ENCODE results near the gene MTHFD1L. TPM values are rescaled to one million over a fixed set of nuclear protein-coding genes. Genes with fewer than 3 reads are reported as not detected.
"Not testable (repeated sequence)": the region's sequence is repeated elsewhere in the genome, so short reads cannot be mapped to it uniquely, and the experiment has no call there.

The MTHFD1L gene
- total and polyA plus RNA-seq, 9 of the 15 experiments (the other 6 are each of a cell fraction or from before 2014, with no cell fraction given): 20.9 to 128 (median 61.0) TPM

DNA sequence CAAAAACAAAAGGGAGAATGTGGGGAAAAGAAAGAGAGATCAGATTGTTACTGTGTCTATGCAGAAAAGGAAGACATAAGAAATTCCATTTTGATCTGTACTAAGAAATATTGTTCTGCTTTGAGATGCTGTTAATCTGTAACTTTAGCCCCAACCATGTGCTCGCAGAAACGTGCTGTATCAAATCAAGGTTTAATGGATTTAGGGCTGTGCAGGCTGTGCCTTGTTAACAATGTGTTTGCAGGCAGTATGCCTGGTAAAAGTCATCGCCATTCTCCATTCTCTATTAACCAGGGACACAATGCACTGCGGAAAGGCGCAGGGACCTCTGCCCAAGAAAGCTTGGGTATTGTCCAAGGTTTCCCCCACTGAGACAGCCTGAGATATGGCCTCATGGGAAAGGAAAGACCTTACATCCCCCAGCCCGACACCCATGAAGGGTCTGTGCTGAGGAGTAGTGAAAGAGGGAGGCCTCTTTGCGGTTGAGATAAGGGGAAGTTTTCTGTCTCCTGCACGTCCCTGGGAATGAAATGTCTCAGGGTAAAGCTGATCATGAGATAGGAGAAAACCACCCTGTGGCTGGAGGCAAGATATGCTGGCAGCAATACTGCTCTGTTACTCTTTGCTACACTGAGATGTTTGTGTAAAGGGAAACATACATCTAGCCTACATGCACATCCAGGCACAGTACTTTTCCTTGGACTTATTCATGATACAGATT lies 3.9 kb upstream of the MTHFD1L start (continued):
- TF ChIP-seq CBFA2T3 (IDR thresholded peaks at IDR 0.05) (peak; percentile 83), HDAC3 (IDR thresholded peaks at IDR 0.05; ENCODE audit: borderline replicate concordance, partially characterized antibody) (peak; percentile 49), MITF (IDR thresholded peaks at IDR 0.05) (peak; percentile 12; the same call in 1 of the 2 replicates), SMAD4 (CRISPR knock-in tag; conservative IDR thresholded peaks at IDR 0.05) (peak; percentile 86), TEAD4 (IDR thresholded peaks at IDR 0.05; ENCODE audit: low read length) (peak; percentile 65; the same call in 1 of the 2 replicates), KDM1A (IDR thresholded peaks at IDR 0.05) (peak; percentile 61 to 78; a peak in 3 of 4 replicates)
- TF ChIP-seq TEAD4 (CRISPR knock-in tag; IDR thresholded peaks at IDR 0.05; ENCODE audit: borderline replicate concordance): not testable (repeated sequence)

- Histone ChIP-seq H3K4me3 (no peak overlapping the region), H4K20me1 (replicated peaks; ENCODE audit: control insufficient read depth, insufficient read depth, low read length) (no peaks in the 10 kb centered on the region; the same call in 1 of the 2 replicates), H3K9me1 (ENCODE audit: control insufficient read depth, insufficient read depth, low read length) (peaks cover 3% of the 10 kb centered on the region), H3K9ac (ENCODE audit: insufficient read depth in 1 of 2, low read depth in 2 of 2, low read length in 2 of 2) (no peak overlapping the region), H3K4me2 (ENCODE audit: insufficient read depth, low read length) (no peak overlapping the region), H3K9me3 (replicated peaks; ENCODE audit: control insufficient read depth, insufficient read depth, low read depth, low read length) (no peaks in the 10 kb centered on the region; the same call in 1 of the 2 replicates), H3K27ac (ENCODE audit: extremely low read depth, low read depth, low read length) (no peak overlapping the region), H3K4me1 (replicated peaks in 1 of 2; ENCODE audit: control insufficient read depth in 2 of 2, insufficient read depth in 2 of 2, low read length in 2 of 2) (peaks cover 21 to 24% of the 10 kb centered on the region in 2 experiments), H3K36me3 (ENCODE audit: control insufficient read depth, insufficient read depth, low read length) (peaks cover 10% of the 10 kb centered on the region; the same call in 2 of the 3 replicates), H2AFZ (ENCODE audit: low read depth, low read length) (no peak overlapping the region), H3K27me3 (ENCODE audit: control insufficient read depth in 2 of 2, insufficient read depth in 2 of 2, low read length in 2 of 2) (0 out of 5 replicates have a peak, but pooled peaks cover 0 to 6% of the 10 kb centered on the region in 2 experiments), H3K79me2 (ENCODE audit: control insufficient read depth, insufficient read depth, low read length) (peaks cover 28% of the 10 kb centered on the region)
- DNase-seq (ENCODE audit: extremely low read depth in 1 of 4, low spot score in 3 of 4) (no peak), ATAC-seq (no peak), FAIRE-seq (no peak)
- no peak for TF ChIP-seq FOS (IDR thresholded peaks at IDR 0.05; ENCODE audit: extremely low read depth, insufficient read length)
- TF ChIP-seq, protein P1, sequence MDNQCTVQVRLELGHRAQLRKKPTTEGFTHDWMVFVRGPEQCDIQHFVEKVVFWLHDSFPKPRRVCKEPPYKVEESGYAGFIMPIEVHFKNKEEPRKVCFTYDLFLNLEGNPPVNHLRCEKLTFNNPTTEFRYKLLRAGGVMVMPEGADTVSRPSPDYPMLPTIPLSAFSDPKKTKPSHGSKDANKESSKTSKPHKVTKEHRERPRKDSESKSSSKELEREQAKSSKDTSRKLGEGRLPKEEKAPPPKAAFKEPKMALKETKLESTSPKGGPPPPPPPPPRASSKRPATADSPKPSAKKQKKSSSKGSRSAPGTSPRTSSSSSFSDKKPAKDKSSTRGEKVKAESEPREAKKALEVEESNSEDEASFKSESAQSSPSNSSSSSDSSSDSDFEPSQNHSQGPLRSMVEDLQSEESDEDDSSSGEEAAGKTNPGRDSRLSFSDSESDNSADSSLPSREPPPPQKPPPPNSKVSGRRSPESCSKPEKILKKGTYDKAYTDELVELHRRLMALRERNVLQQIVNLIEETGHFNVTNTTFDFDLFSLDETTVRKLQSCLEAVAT (IDR thresholded peaks at IDR 0.05): 0 out of 4 replicates have a peak, but pooled peaks of 1 of the 2 experiments have one; percentile 26
- peak; percentile 70 for TF ChIP-seq CEBPB (tag; IDR thresholded peaks at IDR 0.05)
- whole genome bisulfite sequencing (ENCODE audit: insufficient coverage, low coverage, missing lambda C conversion rate): 56% methylated on average over 7 of the region's 7 CpGs
- no TSS peak for BruUV-seq (replicated peaks)
- in situ Hi-C loops (cut with MboI): no loop called here
- ChIA-PET CTCF (ENCODE audit: low intra/inter-chr PET ratio) (no interaction called here), POLR2A (interaction anchor here (1.1 kb wide), 1 partner anchor 10 kb away, joined by 3 read pairs; no protein-coding TSS in a partner anchor)
- intact Hi-C loops (cut with micrococcal nuclease): no loop called here
Observed at GRCh38 chr6:150863213-150863928, 2.1 kb upstream of the MTHFD1L start.

All from K562 (cell line).